GM12891 (cell line): ENCODE measurements around the gene WDPCP.
"Not testable (repeated sequence)": the region's sequence is repeated elsewhere in the genome, so short reads cannot be mapped to it uniquely, and the experiment has no call there.

Source experiments
- DNase-seq: peaks from one replicate; pipeline ENCODE4 v3.0.0; 2011; ENCODE audit warnings: low spot score; ENCODE audit not compliant: insufficient read length
- FAIRE-seq: peaks from 2 replicates; lab custom pipeline; 2011; peaks lifted over from hg19 to GRCh38; lab: Jason Lieb, UNC
- PAX5 ChIP-seq: IDR thresholded peaks from 2 replicates; pipeline ENCODE4 v1.6.1; 2011; ENCODE audit warnings: low read length, moderate library complexity, mild to moderate bottlenecking; ENCODE audit not compliant: insufficient read depth, severe bottlenecking
- POLR2A ChIP-seq: IDR thresholded peaks from 2 replicates; pipeline ENCODE4 v1.6.1; 2011; ENCODE audit warnings: low read depth, low read length, control low read depth
- POLR2AphosphoS5 ChIP-seq: IDR thresholded peaks from 2 replicates; pipeline ENCODE4 v1.6.1; 2011; ENCODE audit warnings: low read depth, low read length, control low read depth
- POU2F2 ChIP-seq: IDR thresholded peaks from 2 replicates; pipeline ENCODE4 v1.6.1; 2011; ENCODE audit warnings: low read depth, mild to moderate bottlenecking, control low read depth, low read length, moderate library complexity
- SPI1 ChIP-seq: IDR thresholded peaks from 2 replicates; pipeline ENCODE4 v1.6.1; 2011; ENCODE audit warnings: low read depth, low read length, control low read depth
- TAF1 ChIP-seq: IDR thresholded peaks from 2 replicates; pipeline ENCODE4 v1.6.1; 2011; ENCODE audit warnings: low read depth, low read length, control low read depth

The WDPCP gene

DNA sequence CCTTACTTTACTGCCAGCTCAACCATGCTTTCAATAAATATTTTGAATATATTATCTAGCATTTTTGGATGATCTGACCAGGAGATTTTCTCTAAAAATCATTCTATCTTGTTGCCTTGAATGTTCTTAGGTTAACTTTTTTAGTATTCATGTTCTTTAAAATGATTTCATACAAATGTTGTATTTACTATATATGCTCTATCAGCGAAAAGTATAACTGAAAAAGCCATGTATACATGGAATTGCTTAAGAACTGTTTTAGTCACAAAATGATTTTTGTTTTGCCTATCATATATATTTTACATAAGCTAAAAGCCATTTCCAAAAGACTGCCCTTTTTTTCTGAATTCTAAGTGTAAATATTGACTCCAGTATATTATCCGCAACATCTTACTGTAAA, 213.9 kb downstream of the WDPCP start:
- DNase-seq (no peak), FAIRE-seq (no peak)
- TF ChIP-seq PAX5, result no peak
- TF ChIP-seq SPI1, result no peak
- no peak for TF ChIP-seq POU2F2
- TF ChIP-seq POLR2AphosphoS5, result no peak

DNA sequence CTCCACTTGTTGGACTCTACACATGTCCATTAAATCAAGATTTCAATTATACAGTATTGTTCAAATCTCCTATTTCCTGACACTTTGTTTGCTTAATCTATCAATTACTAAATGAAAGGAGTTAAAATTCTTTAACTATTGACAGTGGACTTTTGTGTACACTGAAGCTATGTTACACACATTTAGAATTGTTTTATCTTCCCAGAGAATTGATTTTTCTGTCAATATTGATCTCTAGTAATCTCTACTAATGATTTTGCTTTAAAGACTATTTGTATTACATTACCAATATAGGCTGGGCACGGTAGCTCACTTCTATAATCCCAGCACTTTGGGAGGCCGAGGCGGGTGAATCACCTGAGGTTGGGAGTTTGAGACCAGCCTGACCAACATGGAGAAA, 215.7 kb downstream of the WDPCP start:
- DNase-seq (no peak), FAIRE-seq (no peak)
- TF ChIP-seq POU2F2 (no peak), POLR2A (no peak), TAF1 (no peak)

DNA sequence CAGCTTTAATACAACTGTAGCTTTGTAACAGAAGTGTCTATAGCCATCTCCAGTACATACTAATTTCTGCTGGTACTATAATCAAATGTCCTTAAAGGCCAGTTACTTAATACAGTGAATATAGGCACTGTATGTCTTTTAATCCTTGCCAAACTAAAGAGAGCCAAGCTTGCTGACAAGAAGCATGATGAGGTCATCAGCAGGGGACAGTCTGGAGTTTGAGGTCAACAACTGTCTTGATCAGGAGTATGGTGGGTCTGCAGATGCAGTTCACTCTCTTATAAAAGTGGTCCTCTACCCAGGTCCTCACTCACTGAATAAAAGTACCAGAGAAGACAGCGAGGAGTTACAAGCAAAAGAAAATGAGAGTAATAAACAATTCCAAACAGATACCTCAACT, 219.1 kb downstream of the WDPCP start:
- DNase-seq (no peak), FAIRE-seq (no peak)
- TF ChIP-seq POLR2A (no peak), POU2F2 (no peak), TAF1 (no peak), PAX5 (no peak), POLR2AphosphoS5 (no peak), SPI1 (no peak)

DNA sequence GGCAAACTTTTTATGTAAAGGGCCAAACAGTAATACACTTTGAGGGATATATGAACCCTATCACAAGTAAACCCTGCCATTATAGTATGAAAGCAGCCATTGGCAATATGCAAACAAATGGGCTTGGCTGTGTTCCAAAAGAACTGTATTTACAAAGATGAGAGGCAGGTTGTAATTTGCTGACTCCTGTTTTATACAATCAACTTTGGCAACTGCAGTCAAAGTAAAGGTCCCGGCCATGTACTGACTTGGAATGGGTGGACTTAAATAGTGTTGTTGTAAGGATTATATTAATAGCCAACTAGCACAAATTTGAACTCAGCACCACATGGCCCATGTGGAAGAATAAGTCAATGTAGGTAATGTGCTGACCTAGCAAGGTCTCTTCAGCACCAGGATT, 223.4 kb downstream of the WDPCP start:
- DNase-seq, result no peak
- TF ChIP-seq SPI1 (no peak), TAF1 (no peak), PAX5 (no peak), POLR2AphosphoS5 (no peak), POLR2A (no peak), POU2F2 (no peak)
- no peak for FAIRE-seq

GRCh38 chr2:63357722-63358121, 230.6 kb downstream of the WDPCP start:
- FAIRE-seq, result not testable (repeated sequence)

DNA sequence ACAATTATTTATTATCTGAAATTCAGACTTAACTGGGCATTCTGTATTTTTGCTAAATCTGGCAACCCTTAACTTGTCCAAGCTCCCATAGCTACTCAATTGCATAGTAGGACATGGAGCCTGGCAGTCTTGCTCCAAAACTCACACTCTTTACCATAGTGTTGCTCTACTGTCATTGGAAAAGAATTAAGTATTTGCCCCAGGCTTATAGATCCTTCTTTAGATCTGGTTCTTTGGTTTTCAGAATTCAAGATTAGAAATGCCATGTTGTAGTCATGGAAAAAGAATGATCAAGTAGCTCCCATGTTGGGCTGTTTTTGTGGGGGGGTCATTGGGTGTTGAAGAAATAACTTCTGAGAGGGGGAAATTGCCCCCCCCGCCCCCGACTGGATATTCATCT, 240.9 kb downstream of the WDPCP start:
- FAIRE-seq, result no peak
- no peak for DNase-seq
- TF ChIP-seq TAF1, result no peak
- no peak for TF ChIP-seq SPI1
- no peak for TF ChIP-seq POLR2AphosphoS5
- TF ChIP-seq PAX5, result no peak

More at GRCh38 chr2:63357722-63358121, 230.6 kb downstream of the WDPCP start:
- DNase-seq, result not testable (repeated sequence)

DNA sequence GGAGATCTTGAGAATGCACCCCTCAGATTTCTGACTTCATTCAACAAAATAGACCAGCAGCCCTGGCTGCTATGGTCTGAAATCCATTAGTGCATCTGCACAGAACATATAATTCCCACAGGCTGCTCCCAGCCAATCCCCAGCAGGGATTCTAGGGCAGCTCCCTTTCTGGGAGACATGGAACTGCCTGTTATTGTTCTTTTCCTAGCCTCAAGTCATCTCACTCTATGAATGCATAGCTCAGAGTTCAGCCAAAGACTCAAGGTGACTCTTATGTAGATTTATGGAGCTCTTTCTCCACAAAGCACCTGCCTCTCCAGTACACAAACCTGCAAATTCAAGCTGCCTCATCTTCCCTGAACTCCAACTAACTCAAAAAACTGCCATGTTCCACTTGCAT, 241.9 kb downstream of the WDPCP start:
- TF ChIP-seq POLR2AphosphoS5 (no peak), POU2F2 (no peak), POLR2A (no peak), TAF1 (no peak), PAX5 (no peak)
- FAIRE-seq (no peak), DNase-seq (no peak)

DNA sequence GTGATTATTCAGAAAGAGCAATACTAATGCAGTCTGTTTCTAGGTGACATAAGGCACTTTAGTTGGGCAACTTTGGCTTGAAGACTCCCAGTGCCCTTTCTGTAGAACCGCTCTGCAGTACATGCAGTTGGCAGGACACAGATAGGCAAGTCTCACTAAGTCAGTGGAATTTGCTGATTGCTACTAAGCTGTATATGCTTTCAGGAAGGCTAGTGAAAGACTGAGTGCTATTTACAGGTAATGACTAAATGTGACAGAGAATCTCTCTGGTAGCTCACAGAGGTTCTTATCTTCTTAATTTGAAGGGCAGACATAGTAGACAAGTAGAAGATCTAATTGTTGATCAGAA, 243.0 kb downstream of the WDPCP start:
- TF ChIP-seq PAX5, result no peak
- no peak for TF ChIP-seq POLR2AphosphoS5
- TF ChIP-seq SPI1, result no peak
- no peak for TF ChIP-seq TAF1
- TF ChIP-seq POLR2A, result no peak
- TF ChIP-seq POU2F2, result no peak
- DNase-seq (no peak), FAIRE-seq (no peak)

GRCh38 chr2:63344575-63345284, 243.5 kb downstream of the WDPCP start:
- no peak for FAIRE-seq

DNA sequence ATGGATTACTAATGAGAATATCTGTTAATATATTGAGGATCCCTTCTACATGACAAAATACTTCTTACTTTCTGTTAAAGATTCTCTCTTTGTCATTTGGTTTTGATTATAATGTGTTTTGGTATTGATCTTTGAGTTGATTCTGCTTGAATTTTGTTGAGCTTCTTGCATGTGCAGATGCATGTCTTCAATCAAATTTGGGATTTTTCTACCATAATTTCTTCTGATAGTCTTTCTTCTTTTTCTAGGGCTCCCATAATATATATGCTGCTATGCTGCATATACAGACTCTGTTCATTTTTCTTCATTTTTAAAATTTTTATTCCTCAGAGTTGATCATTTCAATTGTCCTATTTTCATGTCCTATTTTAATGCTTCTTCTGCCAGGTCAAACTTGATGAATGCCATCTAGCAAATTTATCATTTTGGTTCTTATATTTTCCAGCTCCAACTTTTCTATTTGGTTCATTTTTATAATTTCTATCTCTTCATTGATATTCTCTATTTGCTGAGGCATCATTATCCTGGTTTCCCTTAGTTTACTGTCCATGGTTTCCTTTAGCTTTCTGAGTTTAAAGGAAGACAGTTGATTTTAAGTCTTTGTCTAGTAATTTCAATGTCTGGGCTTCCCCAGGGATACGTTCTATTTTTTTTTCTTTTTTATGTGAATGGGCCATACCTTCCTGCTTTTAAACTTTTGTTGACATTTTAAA, 244.7 kb downstream of the WDPCP start:
- FAIRE-seq (no peak), DNase-seq (no peak)

More at GRCh38 chr2:63344575-63345284, 243.5 kb downstream of the WDPCP start:
- TF ChIP-seq TAF1 (no peak), PAX5 (no peak), POU2F2 (no peak), POLR2AphosphoS5 (no peak), SPI1 (peak; percentile 77), POLR2A (no peak)
- DNase-seq, result no peak

More for the DNA sequence above, 244.7 kb downstream of the WDPCP start:
- TF ChIP-seq TAF1 (no peak), POU2F2 (no peak), POLR2A (no peak), SPI1 (no peak), PAX5 (no peak), POLR2AphosphoS5 (no peak)
